TTC549 (cell line): Measurements from ENCODE around the gene ZGPAT.
"Not testable (repeated sequence)": the region's sequence is repeated elsewhere in the genome, so short reads cannot be mapped to it uniquely, and the experiment has no call there.

Experiments used
- FAIRE-seq: peaks from 2 replicates; lab custom pipeline; 2012; peaks lifted over from hg19 to GRCh38; lab: Jason Lieb, UNC

ZGPAT gene

DNA sequence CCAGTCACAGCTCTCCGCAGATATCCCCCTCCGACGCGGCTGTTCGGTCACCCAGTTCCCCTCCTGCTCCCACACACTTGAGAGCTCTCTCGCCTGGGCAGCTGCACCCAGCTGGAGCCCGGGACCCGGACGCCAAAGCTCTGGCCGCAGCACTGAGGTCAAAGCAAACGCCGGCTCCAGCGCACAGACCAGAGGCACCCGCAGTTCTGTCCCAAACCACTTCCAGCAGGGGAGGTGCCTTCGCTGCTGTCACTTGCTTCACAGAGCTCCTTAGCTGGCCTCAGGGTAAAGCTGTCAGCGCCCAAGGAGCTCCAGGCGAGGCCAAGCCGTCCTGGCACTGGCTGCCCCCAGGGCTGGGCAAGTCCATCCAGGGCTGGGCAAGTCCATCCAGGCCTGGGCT, 59.6 kb downstream of the ZGPAT start:
- no peak for FAIRE-seq

- no peak for FAIRE-seq
These were observed 60.0 kb downstream of the ZGPAT start for GRCh38 chr20:63767886-63768285.

- no peak for FAIRE-seq
These were observed 61.0 kb downstream of the ZGPAT start for GRCh38 chr20:63768591-63769515.

DNA sequence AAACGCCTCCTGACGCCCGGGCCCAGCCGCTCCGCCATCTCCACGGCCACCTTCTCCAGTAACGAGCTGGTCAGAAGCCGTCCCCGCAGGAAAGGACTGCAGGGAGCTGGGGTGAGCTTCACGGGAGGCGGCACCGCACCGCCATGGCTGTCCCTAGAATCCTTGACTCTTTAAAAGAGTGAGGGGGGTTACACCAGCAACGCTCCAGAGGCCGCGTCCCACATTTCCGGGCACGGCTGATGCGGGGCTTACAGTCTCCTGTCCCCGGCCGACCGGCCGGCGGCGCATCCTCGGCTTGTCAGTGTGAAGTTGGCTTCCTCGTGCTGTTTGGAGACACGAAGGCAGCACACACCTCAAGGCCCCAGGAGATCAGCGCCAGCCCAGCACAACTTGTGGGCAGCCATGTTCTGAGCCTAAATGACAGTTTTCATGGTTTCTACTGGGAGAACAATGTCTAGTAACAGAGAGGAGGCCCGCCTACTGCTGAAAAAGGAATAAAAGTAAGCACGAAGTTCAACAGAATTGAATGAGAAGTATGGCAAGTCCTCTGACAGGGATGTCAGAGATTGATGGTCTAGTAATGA, 62.1 kb downstream of the ZGPAT start:
- FAIRE-seq: no peak

- FAIRE-seq: no peak
These were observed 63.3 kb downstream of the ZGPAT start for GRCh38 chr20:63771046-63771707.

GRCh38 chr20:63772781-63773518, 65.1 kb downstream of the ZGPAT start:
- FAIRE-seq: no peak

DNA sequence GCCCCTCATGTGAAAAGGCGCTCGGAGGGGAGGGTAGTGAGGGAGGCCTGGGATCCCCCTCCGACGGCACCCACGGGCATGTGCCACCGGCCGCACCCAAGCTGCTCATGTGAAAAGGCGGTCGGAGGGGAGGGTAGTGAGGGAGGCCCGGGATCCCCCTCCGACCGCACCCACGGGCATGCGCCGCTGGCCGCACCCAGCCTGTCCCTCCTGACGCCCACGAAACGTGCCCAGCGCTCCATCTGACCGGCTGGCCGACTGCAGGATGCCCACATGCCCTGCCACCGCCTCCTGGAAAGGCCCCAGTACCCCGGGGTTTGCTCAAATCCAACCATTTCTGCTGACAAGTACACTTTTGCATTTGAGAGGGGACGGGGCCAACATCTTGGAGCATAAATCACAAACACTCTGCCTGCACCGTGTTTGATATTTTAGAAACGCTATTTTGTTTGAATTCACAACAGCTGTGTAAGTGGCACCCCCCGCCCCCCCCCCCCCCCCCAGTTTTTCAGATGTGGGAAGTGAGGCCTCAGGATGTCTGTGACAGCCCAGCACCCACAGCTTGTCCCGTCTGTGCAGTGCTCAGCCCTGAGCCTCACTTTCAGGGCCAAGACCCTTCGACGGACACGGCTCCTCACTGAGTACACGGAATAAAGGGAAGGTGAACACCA, 65.9 kb downstream of the ZGPAT start:
- no peak for FAIRE-seq

GRCh38 chr20:63774306-63774705, 66.5 kb downstream of the ZGPAT start:
- FAIRE-seq: no peak

DNA sequence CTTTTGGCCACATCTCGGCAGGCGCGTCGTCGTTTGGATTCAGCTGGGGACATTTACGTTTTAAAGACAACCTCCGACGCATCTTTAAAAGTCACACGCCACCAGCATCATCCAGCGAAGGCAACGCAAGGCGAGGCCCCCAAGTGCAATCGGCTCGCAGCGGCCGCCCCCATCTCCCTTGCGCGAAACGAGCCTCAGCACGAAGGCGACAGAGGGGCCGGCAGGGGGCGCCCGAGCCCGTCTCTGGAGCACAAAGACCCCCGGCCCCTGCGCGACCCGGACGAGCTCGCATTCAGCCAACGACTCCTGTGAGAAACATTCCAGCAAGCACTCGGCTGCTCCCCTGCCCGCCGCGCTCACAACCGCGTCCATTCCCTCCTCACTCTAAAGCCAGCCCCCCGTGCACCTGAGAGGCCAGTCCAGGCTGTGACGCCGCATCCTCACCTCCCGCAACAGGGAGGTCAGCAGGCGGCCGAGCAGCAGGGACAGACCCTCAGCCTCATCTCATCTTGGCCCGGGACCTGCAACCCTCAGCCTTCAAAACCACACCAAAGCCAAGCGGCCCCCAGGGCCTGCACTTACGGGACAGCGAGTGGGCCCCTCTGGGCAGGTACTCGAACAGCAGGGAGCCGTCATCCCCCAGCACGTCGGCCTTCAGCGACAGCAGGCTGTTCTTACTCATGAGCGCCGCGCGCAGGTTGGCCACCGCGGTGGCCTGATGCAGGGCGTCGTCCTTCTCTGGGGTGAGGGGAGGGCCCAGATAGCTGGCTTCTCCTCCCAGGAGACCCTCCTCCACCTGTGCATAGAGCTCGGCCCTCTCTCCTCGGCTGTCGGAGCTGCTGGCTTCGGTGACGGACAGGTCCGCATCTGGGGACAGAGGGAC, 67.5 kb downstream of the ZGPAT start:
- FAIRE-seq: no peak

GRCh38 chr20:63776875-63777274, 69.0 kb downstream of the ZGPAT start:
- not testable (repeated sequence) for FAIRE-seq

GRCh38 chr20:63777614-63778013, 69.8 kb downstream of the ZGPAT start:
- FAIRE-seq: no peak

GRCh38 chr20:63778034-63778752, 70.4 kb downstream of the ZGPAT start:
- FAIRE-seq: no peak

- no peak for FAIRE-seq
These were observed 71.0 kb downstream of the ZGPAT start for GRCh38 chr20:63778857-63779256.

GRCh38 chr20:63781181-63781580, 73.3 kb downstream of the ZGPAT start:
- FAIRE-seq: no peak

DNA sequence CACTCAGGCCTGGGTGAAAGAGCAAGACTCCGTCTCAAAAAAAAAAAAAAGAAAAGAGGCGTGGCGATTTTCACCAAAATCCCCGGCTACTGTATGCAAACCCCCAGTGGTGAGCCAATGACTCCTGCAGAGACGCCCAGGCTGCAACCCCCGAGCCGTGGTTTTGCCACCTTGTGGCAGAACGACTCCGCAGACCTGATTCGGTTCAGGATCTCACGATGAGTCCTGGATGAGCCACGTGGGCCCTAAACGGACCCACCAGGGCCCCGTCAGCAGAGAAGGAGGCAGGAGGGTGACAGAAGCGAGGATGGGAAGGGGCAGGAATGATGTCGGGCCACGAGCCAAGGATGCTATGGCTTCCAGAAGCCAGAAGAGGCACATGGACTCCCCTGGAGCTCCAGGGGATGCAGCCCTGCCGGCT, 74.2 kb downstream of the ZGPAT start:
- no peak for FAIRE-seq

- FAIRE-seq: no peak
These were observed 74.7 kb downstream of the ZGPAT start for GRCh38 chr20:63782521-63782971.

GRCh38 chr20:63783970-63784369, 76.1 kb downstream of the ZGPAT start:
- FAIRE-seq: no peak

GRCh38 chr20:63785691-63786131, 77.9 kb downstream of the ZGPAT start:
- FAIRE-seq: no peak
